DMS53 (cell line): ENCODE data around the gene GPR155.
A peak's percentile ranks its signal among the peaks of the same experiment; 100 is the strongest.
"Not testable (repeated sequence)": the region's sequence is repeated elsewhere in the genome, so short reads cannot be mapped to it uniquely, and the experiment has no call there.

Experiments used
- DNase-seq: peaks from one replicate; lab custom pipeline; 2025; lab: John Stamatoyannopoulos, UW

GPR155 gene

GRCh38 chr2:174490051-174490450 lies 3.2 kb upstream of the GPR155 start:
- no peak for DNase-seq

DNA sequence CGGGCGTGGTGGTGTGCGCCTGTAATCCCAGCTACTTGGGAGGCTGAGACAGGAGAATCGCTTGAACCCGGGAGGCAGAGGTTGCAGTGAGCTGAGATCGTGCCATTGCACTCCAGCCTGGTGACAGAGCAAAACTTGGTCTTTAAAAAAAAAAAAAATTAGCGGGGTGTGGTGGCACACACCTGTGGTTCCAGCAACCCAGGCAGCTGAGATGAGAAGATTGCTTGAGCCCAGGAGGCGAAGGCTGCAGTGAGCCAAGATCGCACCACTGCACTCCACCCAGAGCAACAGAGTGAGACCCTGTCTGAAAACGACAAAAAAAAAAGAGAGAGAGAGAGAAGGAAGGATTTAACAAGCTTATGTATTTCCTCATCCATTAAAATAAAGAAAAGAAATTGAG lies 2.7 kb upstream of the GPR155 start:
- DNase-seq = not testable (repeated sequence)

DNA sequence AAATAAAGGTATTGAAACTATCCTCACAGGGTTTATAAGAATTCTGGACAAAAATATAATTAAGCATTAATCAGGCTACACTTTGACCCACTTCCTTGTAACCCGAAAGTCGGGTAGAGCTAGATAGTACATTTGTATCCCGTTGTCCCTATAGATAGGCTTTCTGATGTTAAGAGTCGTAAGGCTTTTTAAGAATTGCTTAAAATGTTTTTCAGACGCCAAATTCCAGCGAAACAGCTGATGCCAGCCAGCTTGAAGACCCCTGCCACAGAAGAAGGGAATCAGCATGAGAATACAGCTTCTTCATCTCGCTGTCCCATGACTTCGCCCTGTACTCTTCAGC lies 962 bp upstream of the GPR155 start:
- DNase-seq = no peak

DNA sequence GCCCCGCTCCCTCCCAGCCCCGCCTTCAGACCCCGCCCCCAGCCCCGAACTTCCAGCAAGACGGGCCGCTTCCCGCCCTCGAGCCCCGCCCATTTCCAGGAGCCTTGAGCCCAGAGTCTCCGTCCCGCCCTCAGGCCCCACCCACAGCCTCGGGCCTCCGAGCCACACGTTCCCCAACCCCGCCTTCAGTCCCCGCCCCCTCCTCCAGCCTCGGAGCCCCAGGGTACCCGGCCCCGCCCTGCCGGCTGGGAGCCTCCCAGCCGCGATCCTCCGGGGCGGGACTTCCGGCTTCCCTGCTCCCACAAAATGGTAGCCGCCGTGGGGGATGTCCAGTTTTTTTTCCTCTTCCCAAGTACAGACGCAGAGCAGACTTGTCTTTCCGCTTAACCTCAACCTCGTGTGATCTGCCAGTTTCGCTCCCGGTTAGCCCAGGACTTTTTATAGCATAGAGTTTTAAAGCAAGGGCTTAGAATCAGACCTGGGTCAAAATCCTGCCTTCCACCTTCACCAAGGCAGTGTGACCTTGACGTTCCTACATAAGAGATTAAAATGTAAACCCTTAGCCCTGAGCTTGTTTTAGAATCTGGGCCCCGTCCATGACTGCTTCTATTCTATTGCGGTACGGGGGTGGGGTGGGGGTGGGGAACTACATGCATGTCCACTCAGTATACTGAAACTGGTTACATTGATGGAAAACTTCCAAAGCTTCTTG lies 435 bp upstream of the GPR155 start:
- DNase-seq = peak; percentile 100

GRCh38 chr2:174485788-174486562 lies 854 bp downstream of the GPR155 start:
- peak; percentile 57 for DNase-seq

DNA sequence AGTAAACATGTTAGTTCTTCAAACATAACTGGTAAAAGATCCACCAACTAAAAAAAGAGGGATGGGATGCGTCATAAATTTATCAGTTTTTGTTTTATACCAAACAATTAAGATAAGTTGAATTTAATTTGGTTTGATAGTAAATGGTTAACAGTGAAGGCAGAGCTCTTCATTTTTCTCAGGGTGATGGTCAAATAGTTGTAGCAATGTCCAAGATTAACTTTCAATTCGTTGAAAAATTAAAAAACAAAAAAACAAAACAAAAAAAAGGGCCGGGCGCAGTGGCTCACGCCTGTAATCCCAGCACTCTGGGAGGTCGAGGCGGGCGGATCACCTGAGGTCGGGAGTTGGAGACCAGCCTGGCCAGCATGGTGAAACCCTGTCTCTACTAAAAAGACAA lies 1.8 kb downstream of the GPR155 start:
- not testable (repeated sequence) for DNase-seq

- DNase-seq = no peak
These were observed 2.3 kb downstream of the GPR155 start for GRCh38 chr2:174484573-174484972.

GRCh38 chr2:174482854-174483253 lies 4.0 kb downstream of the GPR155 start:
- DNase-seq = no peak

GRCh38 chr2:174477759-174478158 lies 9.1 kb downstream of the GPR155 start:
- no peak for DNase-seq

GRCh38 chr2:174473796-174474195 lies 13.0 kb downstream of the GPR155 start:
- no peak for DNase-seq

- DNase-seq = peak; percentile 56
These were observed 21.5 kb downstream of the GPR155 start for GRCh38 chr2:174465327-174465726.

DNA sequence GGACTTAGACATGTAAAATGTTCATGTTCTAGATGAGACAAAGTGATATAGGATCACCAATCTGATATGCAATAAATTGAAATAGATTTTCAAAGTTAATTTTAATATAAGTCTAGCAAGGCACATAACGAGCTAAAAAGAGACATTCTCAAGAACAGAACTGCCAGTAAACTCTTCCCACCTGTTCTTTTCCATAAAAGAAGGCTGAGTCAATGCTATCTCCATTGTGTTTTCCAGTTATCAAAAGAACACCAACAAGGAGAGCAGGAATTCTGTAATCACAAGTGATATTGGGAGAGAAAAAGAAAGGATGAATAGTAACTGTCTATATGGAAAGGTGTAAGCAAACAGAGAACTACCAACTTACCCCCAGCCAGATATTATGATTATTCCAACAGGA lies 25.6 kb downstream of the GPR155 start:
- DNase-seq = no peak

DNA sequence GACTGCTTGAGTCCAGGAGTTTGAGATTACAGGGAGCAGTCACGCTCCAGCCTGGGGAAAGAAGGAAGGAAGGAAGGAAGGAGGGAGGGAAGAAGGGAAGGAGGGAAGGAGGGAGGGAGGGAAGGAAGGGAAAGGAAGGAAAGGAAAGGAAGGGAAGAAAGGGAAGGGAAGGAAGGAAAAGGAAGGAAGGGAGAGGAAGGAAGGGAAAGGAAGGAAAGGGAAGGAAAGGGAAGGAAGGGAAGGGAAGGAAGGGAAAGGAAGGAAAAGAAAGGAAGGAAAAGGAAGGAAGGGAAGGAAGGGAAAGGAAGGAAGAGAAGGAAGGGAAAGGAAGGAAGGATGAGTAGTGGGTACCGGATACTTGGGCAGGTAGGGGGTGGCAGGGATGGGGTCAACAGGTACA lies 32.3 kb downstream of the GPR155 start:
- no peak for DNase-seq

DNA sequence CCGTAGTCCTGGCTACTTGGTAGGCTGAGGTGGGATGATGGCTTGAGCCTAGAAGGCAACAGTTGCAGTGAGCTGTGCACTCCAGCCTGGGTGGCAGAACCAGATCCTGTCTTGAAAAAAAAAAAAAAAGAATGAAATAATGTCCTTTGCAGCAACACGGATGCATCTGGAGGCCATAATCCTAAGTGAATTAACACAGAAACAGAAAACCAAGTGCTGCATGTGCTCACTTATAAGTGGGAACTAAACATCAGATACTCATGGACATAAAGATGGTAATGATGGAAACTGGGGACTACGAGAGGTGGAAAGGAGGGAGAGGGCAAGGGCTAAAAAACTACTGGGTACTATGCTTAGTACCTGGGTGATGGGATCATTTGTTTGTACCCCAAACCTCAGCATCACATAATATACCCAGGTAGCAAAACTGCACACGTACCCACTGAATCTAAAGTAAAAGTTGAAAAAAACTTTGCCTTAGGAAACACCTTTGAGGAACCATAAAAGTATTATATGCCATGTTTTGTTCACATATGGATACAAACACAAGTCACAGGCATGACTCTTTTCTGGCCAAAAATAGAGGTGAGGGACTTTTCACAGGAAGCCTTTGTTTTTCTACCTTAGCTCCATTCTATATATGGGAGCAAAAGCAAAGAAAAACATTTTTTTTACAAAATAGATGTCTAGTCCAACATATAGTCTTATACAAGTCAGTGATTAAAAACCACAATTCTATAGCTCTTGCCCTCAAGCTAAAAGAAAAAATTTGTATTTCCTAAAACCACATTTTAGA lies 36.6 kb downstream of the GPR155 start:
- DNase-seq = no peak

GRCh38 chr2:174449033-174449432 lies 37.8 kb downstream of the GPR155 start:
- DNase-seq = no peak

DNA sequence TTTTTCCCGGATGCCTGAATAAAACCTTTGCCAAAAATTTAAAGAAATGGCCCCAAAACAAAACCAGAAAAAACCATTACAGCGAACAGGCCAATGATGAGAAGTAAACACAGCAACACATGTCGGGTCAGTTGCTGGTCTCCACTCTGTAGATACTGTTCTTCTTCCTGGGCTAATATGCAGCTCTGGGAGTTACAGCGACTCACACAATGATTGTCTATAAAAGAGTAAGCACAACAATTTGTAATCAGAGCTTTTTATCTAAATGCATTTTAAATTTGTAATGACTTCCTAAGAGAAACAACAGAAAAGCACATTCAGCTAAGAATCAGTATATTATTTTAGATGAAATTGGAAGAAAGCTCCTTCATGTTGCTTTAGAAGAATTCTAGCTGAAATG lies 40.3 kb downstream of the GPR155 start:
- no peak for DNase-seq

DNA sequence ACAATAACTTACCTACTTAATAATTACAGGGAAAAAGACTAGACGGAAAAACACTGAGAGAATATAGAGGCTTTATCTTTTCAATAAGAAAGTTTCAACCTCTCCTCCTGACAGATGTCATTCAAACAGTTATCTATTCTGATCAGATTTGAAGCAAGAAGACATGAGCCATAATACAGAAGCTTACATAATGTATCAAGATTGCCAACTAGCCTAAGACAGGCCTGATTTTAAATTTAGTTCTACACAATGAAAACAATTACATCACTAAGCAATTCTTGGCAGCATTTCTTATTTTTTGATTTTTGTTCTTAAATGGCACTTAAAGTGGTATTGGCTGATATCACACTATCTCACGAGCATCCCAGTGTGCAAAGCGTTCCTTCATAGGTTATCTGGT lies 41.6 kb downstream of the GPR155 start:
- DNase-seq = no peak

DNA sequence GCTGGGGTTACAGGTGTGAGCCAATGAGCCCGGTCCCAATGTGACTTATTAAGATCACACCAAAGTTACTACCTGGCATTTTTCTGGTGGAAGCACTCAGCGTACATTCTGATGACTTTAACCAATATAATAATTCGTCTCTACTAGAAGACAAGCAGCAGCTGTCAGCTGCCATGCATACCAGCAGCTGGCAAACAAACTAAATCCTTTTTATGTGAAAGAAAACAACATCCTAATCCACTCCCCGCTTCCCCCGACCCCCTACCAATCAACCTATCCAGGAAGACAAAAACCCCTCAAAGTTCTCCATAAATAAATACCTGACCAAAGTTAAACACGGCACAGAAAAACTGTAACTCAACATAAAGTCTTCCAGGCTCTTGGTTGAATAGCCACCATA lies 42.1 kb downstream of the GPR155 start:
- DNase-seq = no peak

DNA sequence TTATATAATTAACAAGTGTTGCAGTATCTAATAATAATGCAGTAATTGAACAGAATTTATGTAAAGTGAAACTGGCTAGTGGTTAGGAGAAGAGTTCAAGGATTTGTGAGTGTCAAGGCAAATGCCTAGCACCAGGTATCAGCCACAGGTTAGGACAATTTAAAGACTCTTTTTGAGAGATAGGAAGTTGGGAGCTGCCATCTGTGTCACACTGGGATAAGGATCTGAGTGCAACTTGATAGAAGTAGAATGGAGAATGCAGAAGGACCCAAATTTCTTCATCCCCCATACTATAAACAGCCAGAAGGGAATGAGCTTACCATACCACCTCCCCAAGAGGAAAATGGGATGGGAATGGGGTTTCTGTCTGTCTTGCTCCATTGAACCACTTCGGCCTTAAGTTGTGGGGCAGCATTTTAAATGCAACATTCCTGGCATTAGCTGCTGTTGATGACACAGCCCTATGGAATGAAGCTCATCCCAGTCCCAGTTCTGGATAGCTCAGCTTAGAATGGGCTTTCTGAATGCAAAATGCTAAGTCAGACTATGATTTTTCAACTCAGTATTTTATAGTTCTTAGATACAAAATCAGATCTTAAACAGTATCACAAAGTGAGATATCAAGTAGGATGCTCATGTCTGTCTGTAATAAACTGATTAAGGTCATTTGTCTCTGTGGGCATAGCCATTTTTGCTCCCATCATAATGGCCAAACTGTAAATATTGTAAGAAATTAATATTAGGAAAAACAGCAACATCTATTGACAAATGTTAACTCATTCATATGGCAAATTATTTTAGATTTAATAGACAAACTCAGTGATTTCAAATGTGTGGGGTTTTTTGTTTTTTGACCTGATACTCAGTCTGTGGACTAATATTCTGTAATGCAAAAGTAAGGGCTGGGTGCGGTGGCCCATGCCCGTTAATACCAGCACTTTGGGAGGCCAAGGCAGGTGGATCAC lies 44.0 kb downstream of the GPR155 start:
- peak; percentile 24 for DNase-seq

DNA sequence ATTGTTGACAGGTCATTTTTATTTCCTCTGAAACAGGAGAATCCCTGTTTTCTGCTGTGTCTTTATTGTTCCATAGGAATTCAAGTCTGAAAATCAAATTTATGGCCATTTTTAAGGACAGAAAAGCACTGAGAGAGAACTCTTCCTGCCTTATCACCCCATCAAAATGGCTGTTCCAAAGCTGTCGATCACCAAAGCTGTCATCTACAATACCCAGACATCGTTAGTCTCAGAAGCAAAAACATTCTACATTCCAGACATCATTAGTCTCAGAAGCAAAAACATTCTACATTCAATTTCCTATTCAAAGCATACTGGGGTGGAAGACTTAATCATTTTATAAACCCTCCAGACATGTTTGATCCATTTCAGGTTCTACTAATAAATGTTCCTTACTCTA lies 46.9 kb downstream of the GPR155 start:
- DNase-seq = no peak

DNA sequence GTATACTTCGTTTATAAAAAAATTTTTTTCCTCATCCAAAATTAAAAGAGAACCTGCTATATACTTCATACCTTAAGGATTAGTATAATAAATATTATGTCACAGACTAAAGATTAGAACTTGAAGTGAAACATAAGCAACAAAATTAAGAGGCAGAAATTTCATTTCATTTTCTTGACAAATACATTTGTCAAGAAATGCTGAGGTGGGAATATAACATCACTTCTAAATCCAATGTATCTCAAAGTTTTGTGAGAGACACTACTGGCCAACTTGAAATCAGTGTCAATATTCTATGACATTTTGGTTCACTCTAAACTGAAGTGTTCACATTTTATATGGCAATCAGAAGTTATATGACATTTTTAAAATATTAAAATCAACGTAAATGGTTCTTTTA lies 47.5 kb downstream of the GPR155 start:
- no peak for DNase-seq
